ENCODE measurements around the gene OSER1. TPM values are rescaled to one million over a fixed set of nuclear protein-coding genes. Genes with fewer than 3 reads are reported as not detected.
"Not testable (repeated sequence)": the region's sequence is repeated elsewhere in the genome, so short reads cannot be mapped to it uniquely, and the experiment has no call there.

Gene OSER1
- total RNA-seq, 4 donors from 2014 or later = 47.6 to 97.3 (median 70.3) TPM

GRCh38 chr20:44199877-44200276, 10.7 kb downstream of the OSER1 start:
- H3K4me1 ChIP-seq = peaks cover 6 to 68% (median 16%) of the 10 kb centered on the region in 3 donors
- H3K27me3 ChIP-seq = no peaks in the 10 kb centered on the region
- H3K9me3 ChIP-seq = no peaks in the 10 kb centered on the region
- 75 to 100% methylated on average over 1 of the region's 4 CpGs for WGBS, 2 donors (ENCODE audit: low coverage in 1 of 2)
- H3K4me3 ChIP-seq = no peak overlapping the region
- peak overlapping the region in 3 of 4 donors; percentile 28 to 100 (median 74) for H3K27ac ChIP-seq
- TF ChIP-seq EP300 (IDR thresholded peaks at IDR 0.05) = no peak
- no peak for TF ChIP-seq POLR2AphosphoS5 (IDR thresholded peaks at IDR 0.05)
- TF ChIP-seq POLR2A (IDR thresholded peaks at IDR 0.05) = no peak
- no peak for TF ChIP-seq CTCF (IDR thresholded peaks at IDR 0.05)
- ATAC-seq = no peak
- H3K36me3 ChIP-seq = peaks cover 0 to 80% of the 10 kb centered on the region in 2 donors

DNA sequence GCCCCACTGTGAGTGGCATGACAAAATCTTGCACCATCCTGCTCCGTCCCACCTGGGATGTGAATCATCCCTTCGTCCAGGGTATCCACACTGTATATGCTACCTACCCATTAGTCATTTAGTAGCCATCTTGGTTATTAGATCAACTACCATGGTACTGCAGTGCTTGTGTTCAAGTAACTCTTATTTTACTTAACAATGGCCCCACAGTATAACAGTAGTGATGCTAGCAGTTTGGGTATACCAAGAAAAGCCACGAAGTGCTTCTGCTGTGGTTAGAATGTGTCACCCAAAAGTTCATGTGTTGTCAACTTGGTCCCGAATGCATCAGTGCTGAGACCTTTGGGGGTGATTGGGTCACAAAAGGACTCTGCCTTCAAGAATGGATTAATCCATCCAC, 11.7 kb downstream of the OSER1 start:
- Histone ChIP-seq H3K36me3 (peaks cover 0 to 79% of the 10 kb centered on the region in 2 donors), H3K4me1 (peaks cover 0 to 58% (median 6%) of the 10 kb centered on the region in 3 donors), H3K27ac (peak overlapping the region in 1 of 4 donors; percentile 12), H3K9me3 (no peaks in the 10 kb centered on the region), H3K4me3 (no peak overlapping the region), H3K27me3 (no peaks in the 10 kb centered on the region)
- no peak for TF ChIP-seq EP300 (IDR thresholded peaks at IDR 0.05)
- TF ChIP-seq POLR2AphosphoS5 (IDR thresholded peaks at IDR 0.05) = no peak
- no peak for TF ChIP-seq CTCF (IDR thresholded peaks at IDR 0.05)
- TF ChIP-seq POLR2A (IDR thresholded peaks at IDR 0.05) = no peak
- ATAC-seq = no peak
- 85 to 97% methylated on average over 4 of the region's 4 CpGs for WGBS, 2 donors (ENCODE audit: low coverage in 1 of 2)

GRCh38 chr20:44196271-44196670, 14.3 kb downstream of the OSER1 start:
- 52 to 56% methylated on average over 3 of the region's 3 CpGs for WGBS, 2 donors (ENCODE audit: low coverage in 1 of 2)
- peaks cover 0 to 64% of the 10 kb centered on the region in 2 donors for H3K36me3 ChIP-seq
- TF ChIP-seq POLR2AphosphoS5 (IDR thresholded peaks at IDR 0.05) (no peak), EP300 (IDR thresholded peaks at IDR 0.05) (no peak), CTCF (IDR thresholded peaks at IDR 0.05) (peak in 3 of 4 experiments; percentile 4 to 23 (median 19)), POLR2A (IDR thresholded peaks at IDR 0.05) (no peak)

GRCh38 chr20:44195605-44196004, 15.0 kb downstream of the OSER1 start:
- H3K36me3 ChIP-seq = peaks cover 0 to 57% of the 10 kb centered on the region in 2 donors
- no peak overlapping the region for H3K4me3 ChIP-seq
- H3K27me3 ChIP-seq = no peaks in the 10 kb centered on the region
- TF ChIP-seq POLR2A (IDR thresholded peaks at IDR 0.05) (no peak), CTCF (IDR thresholded peaks at IDR 0.05) (no peak), POLR2AphosphoS5 (IDR thresholded peaks at IDR 0.05) (no peak), EP300 (IDR thresholded peaks at IDR 0.05) (no peak)
- peaks cover 0 to 29% (median 0%) of the 10 kb centered on the region in 3 donors for H3K4me1 ChIP-seq
- no peaks in the 10 kb centered on the region for H3K9me3 ChIP-seq
- no peak overlapping the region for H3K27ac ChIP-seq
- ATAC-seq = no peak
- WGBS, 2 donors (ENCODE audit: low coverage in 1 of 2) = 82 to 83% methylated on average over 1 of the region's 1 CpG

More at GRCh38 chr20:44196271-44196670, 14.3 kb downstream of the OSER1 start:
- ATAC-seq = no peak
- Histone ChIP-seq H3K4me3 (no peak overlapping the region), H3K9me3 (no peaks in the 10 kb centered on the region), H3K27me3 (no peaks in the 10 kb centered on the region), H3K4me1 (peaks cover 0 to 32% (median 0%) of the 10 kb centered on the region in 3 donors), H3K27ac (no peak overlapping the region)

- no peak for TF ChIP-seq POLR2A (IDR thresholded peaks at IDR 0.05)
- TF ChIP-seq CTCF (IDR thresholded peaks at IDR 0.05) = no peak
- TF ChIP-seq EP300 (IDR thresholded peaks at IDR 0.05) = no peak
- no peaks in the 10 kb centered on the region for H3K27me3 ChIP-seq
- WGBS, 2 donors (ENCODE audit: low coverage in 1 of 2) = 56 to 65% methylated on average over 2 of the region's 2 CpGs
- no peak overlapping the region for H3K4me3 ChIP-seq
- no peak for ATAC-seq
- H3K36me3 ChIP-seq = peaks cover 0 to 39% of the 10 kb centered on the region in 2 donors
- peaks cover 0 to 30% (median 5%) of the 10 kb centered on the region in 3 donors for H3K4me1 ChIP-seq
- no peak overlapping the region for H3K27ac ChIP-seq
- H3K9me3 ChIP-seq = no peaks in the 10 kb centered on the region
Observed at GRCh38 chr20:44193801-44194200, 16.8 kb downstream of the OSER1 start.

GRCh38 chr20:44191640-44192039, 18.9 kb downstream of the OSER1 start:
- Histone ChIP-seq H3K36me3 (peaks cover 0 to 18% of the 10 kb centered on the region in 2 donors), H3K4me1 (peaks cover 0 to 43% (median 5%) of the 10 kb centered on the region in 3 donors)
- 91 to 96% methylated on average over 4 to 5 of the region's 5 CpGs for WGBS, 2 donors (ENCODE audit: low coverage in 1 of 2)
- not testable (repeated sequence) for H3K27ac ChIP-seq, H3K9me3 ChIP-seq, ATAC-seq, H3K4me3 ChIP-seq, H3K27me3 ChIP-seq

Data from gastroesophageal sphincter (tissue), 4 donors.